Endothelial cell of umbilical vein (primary cell): ENCODE results near the gene GJA10.
"Not testable (repeated sequence)": the region's sequence is repeated elsewhere in the genome, so short reads cannot be mapped to it uniquely, and the experiment has no call there.

ENCODE experiments used
- EZH2 ChIP-seq: IDR thresholded peaks from 2 replicates; pipeline ENCODE4 v1.6.1; 2012; ENCODE audit warnings: borderline replicate concordance, low read depth, mild to moderate bottlenecking, moderate library complexity, low read length, inconsistent platforms; ENCODE audit not compliant: severe bottlenecking
- JUN ChIP-seq: IDR thresholded peaks from 2 replicates; pipeline ENCODE4 v1.6.1; 2011; ENCODE audit warnings: borderline replicate concordance, low read depth; ENCODE audit not compliant: insufficient read length, insufficient read depth
- POLR2A ChIP-seq: IDR thresholded peaks from 2 replicates; pipeline ENCODE4 v1.6.1; 2012; ENCODE audit warnings: low read depth, mild to moderate bottlenecking, control low read depth, low read length
- POLR2AphosphoS5 ChIP-seq: IDR thresholded peaks from 2 replicates; pipeline ENCODE4 v1.6.1; 2012; ENCODE audit warnings: low read depth, mild to moderate bottlenecking, control low read depth, low read length, moderate library complexity; ENCODE audit not compliant: insufficient read depth
- TF ChIP-seq, protein P1 (sequence below), 2 donors: IDR thresholded peaks; 1 replicate in 1 of 2; 2 replicates in 1 of 2; pipeline ENCODE4 v1.5.1; 2011; ENCODE audit warnings: low read length in 2 of 2, mild to moderate bottlenecking in 2 of 2, moderate library complexity in 2 of 2, control low read depth in 1 of 2, inconsistent platforms in 1 of 2, low read depth in 1 of 2; ENCODE audit not compliant: insufficient read depth in 1 of 2; ENCODE audit errors: extremely low read depth in 1 of 2
- TF ChIP-seq, protein P2 (sequence below): IDR thresholded peaks from 2 replicates; pipeline ENCODE4 v1.6.1; 2011; ENCODE audit not compliant: insufficient read depth, insufficient read length

DNA sequence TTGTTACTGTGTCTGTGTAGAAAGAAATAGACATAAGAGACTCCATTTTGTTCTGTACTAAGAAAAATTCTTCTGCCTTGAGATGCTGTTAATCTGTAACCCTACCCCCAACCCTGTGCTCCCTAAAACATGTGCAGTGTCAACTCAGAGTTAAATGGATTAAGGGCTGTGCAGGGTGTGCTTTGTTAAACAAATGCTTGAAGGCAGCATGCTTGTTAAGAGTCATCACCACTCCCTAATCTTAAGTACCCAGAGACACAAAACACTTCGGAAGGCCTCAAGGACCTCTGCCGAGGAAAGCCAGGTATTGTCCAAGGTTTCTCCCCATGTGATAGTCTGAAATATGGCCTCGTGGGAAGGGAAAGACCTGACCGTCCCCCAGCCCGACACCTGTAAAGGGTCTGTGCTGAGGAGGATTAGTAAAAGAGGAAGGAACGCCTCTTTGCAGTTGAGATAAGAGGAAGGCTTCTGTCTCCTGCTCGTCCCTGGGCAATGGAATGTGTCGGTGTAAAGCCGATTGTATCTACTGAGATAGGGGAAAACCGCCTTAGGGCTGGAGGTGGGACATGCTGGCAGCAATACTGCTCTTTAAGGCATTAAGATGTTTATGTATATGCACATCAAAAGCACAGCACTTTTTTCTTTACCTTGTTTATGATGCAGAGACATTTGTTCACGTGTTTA lies 3.3 kb upstream of the GJA10 start:
- TF ChIP-seq, protein P1, sequence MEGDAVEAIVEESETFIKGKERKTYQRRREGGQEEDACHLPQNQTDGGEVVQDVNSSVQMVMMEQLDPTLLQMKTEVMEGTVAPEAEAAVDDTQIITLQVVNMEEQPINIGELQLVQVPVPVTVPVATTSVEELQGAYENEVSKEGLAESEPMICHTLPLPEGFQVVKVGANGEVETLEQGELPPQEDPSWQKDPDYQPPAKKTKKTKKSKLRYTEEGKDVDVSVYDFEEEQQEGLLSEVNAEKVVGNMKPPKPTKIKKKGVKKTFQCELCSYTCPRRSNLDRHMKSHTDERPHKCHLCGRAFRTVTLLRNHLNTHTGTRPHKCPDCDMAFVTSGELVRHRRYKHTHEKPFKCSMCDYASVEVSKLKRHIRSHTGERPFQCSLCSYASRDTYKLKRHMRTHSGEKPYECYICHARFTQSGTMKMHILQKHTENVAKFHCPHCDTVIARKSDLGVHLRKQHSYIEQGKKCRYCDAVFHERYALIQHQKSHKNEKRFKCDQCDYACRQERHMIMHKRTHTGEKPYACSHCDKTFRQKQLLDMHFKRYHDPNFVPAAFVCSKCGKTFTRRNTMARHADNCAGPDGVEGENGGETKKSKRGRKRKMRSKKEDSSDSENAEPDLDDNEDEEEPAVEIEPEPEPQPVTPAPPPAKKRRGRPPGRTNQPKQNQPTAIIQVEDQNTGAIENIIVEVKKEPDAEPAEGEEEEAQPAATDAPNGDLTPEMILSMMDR (IDR thresholded peaks at IDR 0.05; ENCODE audit: extremely low read depth in 1 of 2, insufficient read depth in 1 of 2, low read depth in 1 of 2, low read length in 2 of 2): not testable (repeated sequence)
- TF ChIP-seq POLR2A, EZH2, POLR2AphosphoS5, JUN: not testable (repeated sequence)
- TF ChIP-seq, protein P2, sequence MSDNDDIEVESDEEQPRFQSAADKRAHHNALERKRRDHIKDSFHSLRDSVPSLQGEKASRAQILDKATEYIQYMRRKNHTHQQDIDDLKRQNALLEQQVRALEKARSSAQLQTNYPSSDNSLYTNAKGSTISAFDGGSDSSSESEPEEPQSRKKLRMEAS: not testable (repeated sequence)
